CD4-positive, alpha-beta T cell treated with Interleukin-4 for 4 hours (primary cell): ENCODE data around the gene SLC7A7.
"Not testable (repeated sequence)": the region's sequence is repeated elsewhere in the genome, so short reads cannot be mapped to it uniquely, and the experiment has no call there.

Experiments used
- DNase-seq: peaks from one replicate; pipeline ENCODE4 v3.0.0-alpha.2; 2020

Gene SLC7A7

GRCh38 chr14:22820731-22821130 lies 5.5 kb upstream of the SLC7A7 start:
- no peak for DNase-seq

GRCh38 chr14:22819151-22819988 lies 4.1 kb upstream of the SLC7A7 start:
- no peak for DNase-seq

DNA sequence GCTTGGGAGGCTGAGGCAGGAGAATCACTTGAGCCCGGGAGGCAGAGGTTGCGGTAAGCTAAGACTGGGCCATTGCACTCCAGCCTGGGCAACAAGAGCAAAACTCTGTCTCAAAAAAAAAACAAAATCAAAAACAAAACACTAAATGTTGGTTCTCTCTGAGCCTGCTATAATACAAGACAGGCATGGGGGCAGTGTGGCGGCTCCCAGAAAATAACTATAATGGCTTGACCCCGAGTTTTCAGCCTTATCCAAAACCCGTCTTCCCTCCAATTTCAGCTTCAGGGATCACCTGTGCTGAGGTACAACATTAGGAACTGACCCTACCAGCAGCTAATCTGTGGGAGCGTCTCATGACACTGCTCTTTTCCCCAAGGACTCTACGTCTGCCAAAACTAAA lies 862 bp downstream of the SLC7A7 start:
- no peak for DNase-seq

DNA sequence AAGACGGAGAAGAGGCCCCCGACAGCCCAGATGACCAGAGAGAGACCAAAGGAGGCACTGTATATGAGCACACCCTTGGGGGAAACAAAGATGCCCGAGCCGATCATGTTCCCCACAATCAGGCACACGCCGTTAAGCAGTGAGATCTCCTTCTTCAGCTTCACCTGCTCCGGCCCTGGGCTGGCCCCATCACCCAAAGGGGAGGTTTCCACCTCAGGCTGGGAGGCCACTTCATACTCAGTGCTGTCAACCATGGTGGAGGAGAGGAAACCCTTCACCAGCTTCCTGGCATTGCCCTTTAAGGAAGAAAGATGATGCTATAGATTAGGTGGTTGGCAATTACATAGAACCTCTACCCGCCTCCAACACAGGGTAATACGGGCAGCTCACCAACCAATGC lies 2.1 kb downstream of the SLC7A7 start:
- DNase-seq: no peak

- DNase-seq: no peak
These were observed 2.5 kb downstream of the SLC7A7 start for GRCh38 chr14:22812744-22813143.

GRCh38 chr14:22811722-22812121 lies 3.5 kb downstream of the SLC7A7 start:
- DNase-seq: no peak

DNA sequence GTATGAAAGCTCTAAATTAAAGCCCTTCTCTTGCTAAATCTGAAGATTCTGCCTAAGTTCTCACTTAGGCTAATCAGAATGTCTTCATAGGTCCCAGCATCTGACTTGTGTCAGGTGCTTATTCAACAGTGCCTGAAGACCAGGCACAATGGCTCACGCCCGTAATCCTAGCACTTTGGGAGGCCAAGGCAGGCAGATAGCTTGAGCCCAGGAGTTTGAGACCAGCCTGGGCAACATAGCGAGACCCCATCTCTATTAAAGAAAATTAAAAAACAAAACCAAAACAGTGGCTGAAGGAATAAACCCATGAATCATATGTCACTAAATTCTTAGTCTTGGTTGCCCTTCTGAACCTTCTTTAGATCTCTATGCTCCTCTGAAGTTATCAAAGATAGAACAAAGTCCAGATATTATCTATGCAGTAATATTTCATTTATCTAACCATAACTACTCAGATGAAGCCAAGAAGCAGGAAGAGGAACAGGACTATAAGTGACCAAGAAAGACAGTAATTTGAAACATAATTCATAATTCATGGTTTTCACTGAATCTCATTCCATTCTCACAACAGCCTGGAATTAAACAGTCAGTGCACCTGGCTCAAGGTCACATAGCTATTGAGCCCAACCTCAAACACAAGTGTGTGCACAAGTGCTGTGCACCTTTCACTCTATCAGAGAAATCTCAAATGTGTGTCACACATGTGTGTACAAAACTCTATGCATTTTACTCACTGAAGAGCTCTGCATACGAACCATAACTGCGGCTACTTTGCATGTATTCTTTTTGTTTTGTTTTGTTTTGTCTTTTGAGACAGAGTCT lies 6.6 kb downstream of the SLC7A7 start:
- no peak for DNase-seq

GRCh38 chr14:22807432-22808087 lies 7.7 kb downstream of the SLC7A7 start:
- no peak for DNase-seq

DNA sequence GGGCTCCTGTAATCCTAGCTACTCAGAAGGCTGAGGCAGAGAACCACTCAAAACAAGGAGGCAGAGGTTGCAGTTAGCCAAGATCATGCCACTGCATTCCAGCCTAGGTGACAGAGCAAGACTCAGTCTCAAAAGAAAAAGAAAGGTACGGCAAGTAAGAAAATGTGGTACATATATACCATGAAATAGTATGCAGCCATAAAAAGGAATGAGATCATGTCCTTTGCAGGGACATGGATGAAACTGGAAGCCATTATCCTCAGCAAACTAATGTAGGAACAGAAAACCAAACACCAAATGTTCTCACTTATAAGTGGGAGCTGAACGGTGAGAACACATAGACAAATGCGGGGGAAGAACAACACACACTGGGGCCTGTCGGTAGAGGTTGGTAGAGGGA lies 10.0 kb downstream of the SLC7A7 start:
- DNase-seq: not testable (repeated sequence)

GRCh38 chr14:22803687-22803974 lies 11.6 kb downstream of the SLC7A7 start:
- no peak for DNase-seq

DNA sequence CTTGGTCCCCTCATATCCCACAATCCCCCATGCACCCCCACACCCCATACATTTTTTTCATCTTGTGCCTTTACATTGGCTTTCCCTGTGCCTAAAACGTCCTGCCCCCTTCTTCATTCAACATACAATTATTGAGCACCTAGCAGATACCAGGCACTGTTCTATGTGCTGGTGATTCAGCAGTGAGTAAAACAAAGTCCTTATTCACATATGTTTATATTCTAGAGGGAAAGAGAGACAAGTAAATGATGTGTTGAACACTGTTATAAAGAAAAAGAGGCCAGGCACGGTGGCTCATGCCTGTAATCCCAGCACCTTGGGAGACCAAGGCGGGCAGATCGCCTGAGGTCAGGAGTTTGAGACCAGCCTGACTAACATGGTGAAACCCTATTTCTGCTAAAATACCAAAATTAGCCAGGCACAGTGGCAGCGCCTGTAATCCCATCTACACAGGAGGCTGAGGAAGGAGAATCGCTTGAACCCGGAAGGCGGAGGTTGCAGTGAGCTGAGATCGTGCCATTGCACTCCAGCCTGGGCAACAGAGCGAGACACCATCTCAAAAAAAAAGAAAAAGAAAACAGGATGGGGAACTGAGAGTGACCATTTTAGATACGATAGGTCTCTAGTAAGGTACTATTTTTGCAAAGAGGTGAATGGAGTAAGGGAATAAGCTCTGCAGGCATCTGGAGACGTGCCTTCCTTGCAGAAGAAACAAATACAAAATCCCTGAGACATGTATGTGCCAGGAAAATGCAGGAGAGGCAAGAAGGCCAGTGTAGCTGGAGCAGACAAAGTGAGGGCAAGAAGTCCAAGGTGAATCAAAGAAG lies 12.2 kb downstream of the SLC7A7 start:
- no peak for DNase-seq

GRCh38 chr14:22801716-22802115 lies 13.5 kb downstream of the SLC7A7 start:
- no peak for DNase-seq

- no peak for DNase-seq
These were observed 14.9 kb downstream of the SLC7A7 start for GRCh38 chr14:22800346-22800745.

DNA sequence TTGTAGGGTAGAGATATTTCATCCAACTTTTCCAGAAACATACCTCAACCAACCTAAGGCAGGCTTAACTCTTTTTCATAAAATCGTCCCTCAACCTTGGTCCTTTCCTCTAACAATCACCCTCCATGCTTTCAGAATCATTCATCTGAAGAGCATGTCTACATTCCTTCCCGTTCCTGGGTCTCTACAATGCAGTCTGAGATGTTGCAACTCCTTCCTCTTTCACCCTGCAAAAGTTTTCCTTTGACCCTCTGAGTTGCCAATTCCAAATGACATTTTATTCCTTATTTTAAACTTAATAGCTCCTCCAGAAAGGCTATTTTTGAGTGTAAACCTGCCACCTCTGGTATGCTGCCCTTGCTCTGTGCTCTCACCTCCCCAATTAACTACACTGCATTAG lies 16.7 kb downstream of the SLC7A7 start:
- no peak for DNase-seq

DNA sequence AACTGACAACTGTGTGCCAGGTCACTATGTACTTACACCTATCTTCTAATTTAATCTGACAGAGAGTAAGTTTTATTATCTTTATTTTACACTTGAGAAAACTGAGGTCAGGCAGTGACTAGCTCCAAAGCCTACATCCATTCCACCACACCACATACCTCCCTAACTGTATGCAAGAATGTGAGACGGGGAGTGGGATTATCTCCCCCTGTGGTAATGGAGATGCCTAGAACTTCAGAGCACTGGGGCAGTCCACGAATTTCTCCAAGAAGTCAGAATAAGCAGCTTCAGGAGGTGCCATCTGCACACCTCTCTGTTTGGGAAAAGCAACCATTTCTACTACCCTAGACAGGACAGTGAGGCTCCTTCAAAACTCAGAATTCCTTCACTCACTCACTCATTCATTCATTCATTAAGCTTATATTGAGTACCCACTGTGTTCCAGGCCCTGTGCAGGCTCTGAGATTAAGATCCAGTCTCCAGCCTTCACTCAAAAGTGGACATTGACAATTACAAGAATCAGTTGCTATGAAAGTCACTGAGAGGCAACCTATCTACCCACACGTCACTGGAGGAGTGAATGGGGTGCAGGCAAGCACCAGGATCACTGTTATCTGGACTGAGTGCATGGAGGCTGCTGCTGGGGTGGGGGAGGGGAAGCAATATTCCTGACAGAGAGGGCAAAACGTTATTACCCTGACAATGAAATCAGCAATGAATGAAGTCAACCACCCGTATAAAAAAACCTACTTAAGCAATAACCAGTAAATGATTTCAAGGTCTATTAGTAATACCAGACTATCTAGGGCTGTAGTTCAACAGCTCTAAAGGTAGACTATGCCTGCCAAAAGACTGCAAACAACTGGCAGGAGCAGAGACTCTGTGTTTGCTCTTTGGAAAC lies 18.0 kb downstream of the SLC7A7 start:
- no peak for DNase-seq

GRCh38 chr14:22796087-22796707 lies 19.0 kb downstream of the SLC7A7 start:
- DNase-seq: no peak

GRCh38 chr14:22794551-22794951 lies 20.7 kb downstream of the SLC7A7 start:
- no peak for DNase-seq

GRCh38 chr14:22793976-22794375 lies 21.3 kb downstream of the SLC7A7 start:
- DNase-seq: no peak

GRCh38 chr14:22793550-22793949 lies 21.7 kb downstream of the SLC7A7 start:
- DNase-seq: not testable (repeated sequence)

- no peak for DNase-seq
These were observed 23.1 kb downstream of the SLC7A7 start for GRCh38 chr14:22792158-22792557.

DNA sequence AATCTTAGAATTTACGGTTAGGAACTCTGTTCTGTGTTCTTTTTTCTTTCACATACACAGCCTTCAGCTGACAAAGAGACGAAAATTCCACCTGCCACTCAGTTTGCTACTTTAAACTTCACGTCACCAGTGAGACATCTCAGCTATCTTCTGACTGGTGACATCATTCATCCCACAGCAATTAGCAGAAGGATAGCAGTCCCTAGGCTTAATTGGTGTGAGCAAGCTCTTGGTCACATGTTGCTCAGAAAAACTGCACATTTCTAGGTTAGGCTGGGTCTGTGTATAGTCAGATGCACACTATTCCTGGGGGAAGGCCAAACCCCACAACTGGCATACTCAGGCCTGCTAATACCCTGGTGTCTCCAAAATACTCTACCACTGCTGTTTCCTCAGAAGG lies 23.9 kb downstream of the SLC7A7 start:
- DNase-seq: no peak
